HG02798 (cell line): ENCODE measurements around the gene CDH20.
"Not testable (repeated sequence)": the region's sequence is repeated elsewhere in the genome, so short reads cannot be mapped to it uniquely, and the experiment has no call there.

ENCODE experiments used
- ATAC-seq: cut with Tn5 transposase; IDR thresholded peaks from one replicate; pipeline ENCODE4 v1.9.1; 2021; ENCODE audit warnings: mild to moderate bottlenecking; ENCODE audit not compliant: unreplicated experiment, poor library complexity

The CDH20 gene

GRCh38 chr18:61337527-61337926, 4.3 kb downstream of the CDH20 start:
- no peak for ATAC-seq

GRCh38 chr18:61340148-61340547, 6.9 kb downstream of the CDH20 start:
- no peak for ATAC-seq

GRCh38 chr18:61348230-61348629, 15.0 kb downstream of the CDH20 start:
- no peak for ATAC-seq

GRCh38 chr18:61350578-61350977, 17.3 kb downstream of the CDH20 start:
- no peak for ATAC-seq

- no peak for ATAC-seq
Measured at GRCh38 chr18:61352059-61352458, 18.8 kb downstream of the CDH20 start.

- ATAC-seq = no peak
Measured at GRCh38 chr18:61352611-61353010, 19.4 kb downstream of the CDH20 start.

- peak; percentile 93 for ATAC-seq
Measured at GRCh38 chr18:61360404-61361383, 27.5 kb downstream of the CDH20 start.

- ATAC-seq = no peak
Measured at GRCh38 chr18:61362511-61362910, 29.3 kb downstream of the CDH20 start.

GRCh38 chr18:61364953-61365352, 31.7 kb downstream of the CDH20 start:
- no peak for ATAC-seq

- ATAC-seq = no peak
Measured at GRCh38 chr18:61368001-61368400, 34.8 kb downstream of the CDH20 start.

- not testable (repeated sequence) for ATAC-seq
Measured at GRCh38 chr18:61369671-61370070, 36.4 kb downstream of the CDH20 start.

- ATAC-seq = no peak
Measured at GRCh38 chr18:61371111-61371510, 37.9 kb downstream of the CDH20 start.

GRCh38 chr18:61379827-61380226, 46.6 kb downstream of the CDH20 start:
- ATAC-seq = no peak

GRCh38 chr18:61388010-61388409, 54.8 kb downstream of the CDH20 start:
- ATAC-seq = no peak

- no peak for ATAC-seq
Measured at GRCh38 chr18:61394983-61395382, 61.8 kb downstream of the CDH20 start.

- ATAC-seq = no peak
Measured at GRCh38 chr18:61397222-61397621, 64.0 kb downstream of the CDH20 start.

GRCh38 chr18:61398961-61399705, 65.9 kb downstream of the CDH20 start:
- ATAC-seq = no peak

- ATAC-seq = no peak
Measured at GRCh38 chr18:61400016-61400635, 66.9 kb downstream of the CDH20 start.

GRCh38 chr18:61400716-61401115, 67.5 kb downstream of the CDH20 start:
- ATAC-seq = no peak

- no peak for ATAC-seq
Measured at GRCh38 chr18:61402726-61403125, 69.5 kb downstream of the CDH20 start.

- ATAC-seq = no peak
Measured at GRCh38 chr18:61413396-61413795, 80.2 kb downstream of the CDH20 start.
